ENCODE results near the gene NUMB.

NUMB gene

DNA sequence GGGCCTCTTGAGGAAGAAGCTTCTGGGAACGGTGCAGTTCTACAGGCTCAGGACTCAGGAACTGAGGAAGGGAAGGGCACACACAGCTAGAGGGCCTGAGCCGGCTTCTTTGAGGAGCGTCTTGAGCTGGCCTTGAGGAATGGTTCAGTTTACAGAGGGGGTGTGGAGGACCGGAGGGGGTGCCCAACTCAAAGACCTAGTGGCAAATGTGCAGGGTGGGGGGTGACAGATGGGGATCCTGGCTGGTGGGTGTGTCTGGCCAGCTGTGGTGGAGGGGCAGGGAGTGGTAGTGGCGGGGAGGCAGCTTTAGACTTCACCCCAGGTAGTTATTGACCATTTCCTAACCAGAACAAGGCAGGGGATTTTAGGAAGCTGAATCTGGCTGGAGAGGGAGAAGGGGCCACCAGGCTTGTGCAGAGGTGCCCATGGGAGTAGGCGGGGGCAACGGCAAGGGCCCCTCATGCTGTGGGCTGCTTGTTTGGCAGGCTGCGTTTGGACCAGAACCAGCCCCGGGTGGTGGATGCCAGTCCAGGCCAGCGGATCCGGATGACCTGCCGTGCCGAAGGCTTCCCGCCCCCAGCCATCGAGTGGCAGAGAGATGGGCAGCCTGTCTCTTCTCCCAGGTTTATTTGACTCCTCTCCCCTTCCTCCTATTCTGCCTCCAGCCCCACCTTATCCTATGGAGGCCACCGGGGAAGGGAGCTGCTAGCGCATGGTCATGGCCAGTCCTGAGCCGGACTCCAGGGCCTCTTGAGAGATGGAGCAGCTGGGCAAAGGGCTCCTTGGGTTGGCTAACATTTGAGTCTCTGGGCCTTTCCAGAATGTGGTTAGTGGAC is 193.2 kb downstream of the NUMB start:
- H3K27me3 Mint-ChIP-seq (ENCODE audit: low read depth) = peaks cover 12% of the 10 kb centered on the region
- no peak overlapping the region for H3K27ac Mint-ChIP-seq
- H3K4me1 Mint-ChIP-seq (ENCODE audit: low read depth) = no peaks in the 10 kb centered on the region
- no peak overlapping the region for H3K4me3 Mint-ChIP-seq
- H3K36me3 Mint-ChIP-seq (ENCODE audit: low read depth) = no peaks in the 10 kb centered on the region
- H3K9me3 Mint-ChIP-seq = no peaks in the 10 kb centered on the region

DNA sequence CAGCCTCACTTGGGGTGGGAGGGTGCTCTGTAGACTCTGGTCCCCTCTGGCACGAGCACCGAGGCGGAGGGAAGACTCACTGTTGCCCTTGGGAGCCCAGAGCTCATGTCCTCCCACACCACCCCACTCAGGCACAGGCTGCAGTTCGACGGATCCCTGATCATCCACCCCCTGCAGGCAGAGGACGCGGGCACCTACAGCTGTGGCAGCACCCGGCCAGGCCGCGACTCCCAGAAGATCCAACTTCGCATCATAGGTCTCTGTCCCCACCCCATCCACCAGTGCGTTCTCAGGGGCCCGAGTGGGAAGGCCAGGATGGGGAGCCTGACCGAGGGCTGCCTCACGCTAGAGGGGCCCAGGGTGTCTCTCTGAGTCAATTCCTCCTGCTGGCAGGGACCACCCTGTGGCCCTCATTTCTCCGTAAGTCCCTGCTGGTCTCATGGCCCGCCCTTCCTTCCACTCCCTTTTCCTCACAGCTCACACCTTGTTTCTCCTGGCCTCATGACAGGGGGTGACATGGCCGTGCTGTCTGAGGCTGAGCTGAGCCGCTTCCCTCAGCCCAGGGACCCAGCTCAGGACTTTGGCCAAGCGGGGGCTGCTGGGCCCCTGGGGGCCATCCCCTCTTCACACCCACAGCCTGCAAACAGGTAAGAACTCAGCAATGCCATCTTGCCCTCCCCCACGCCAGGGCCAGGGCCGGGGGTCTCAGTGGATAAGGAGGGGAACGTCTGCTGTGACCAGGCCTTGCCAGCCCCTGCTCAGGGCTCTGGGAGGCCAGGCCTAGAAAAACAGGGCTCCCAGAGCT is 194.1 kb downstream of the NUMB start:
- Mint-ChIP-seq H3K27me3 (ENCODE audit: low read depth) (peaks cover 5% of the 10 kb centered on the region), H3K9me3 (no peaks in the 10 kb centered on the region), H3K36me3 (ENCODE audit: low read depth) (no peaks in the 10 kb centered on the region), H3K4me1 (ENCODE audit: low read depth) (no peaks in the 10 kb centered on the region), H3K27ac (no peak overlapping the region), H3K4me3 (no peak overlapping the region)

DNA sequence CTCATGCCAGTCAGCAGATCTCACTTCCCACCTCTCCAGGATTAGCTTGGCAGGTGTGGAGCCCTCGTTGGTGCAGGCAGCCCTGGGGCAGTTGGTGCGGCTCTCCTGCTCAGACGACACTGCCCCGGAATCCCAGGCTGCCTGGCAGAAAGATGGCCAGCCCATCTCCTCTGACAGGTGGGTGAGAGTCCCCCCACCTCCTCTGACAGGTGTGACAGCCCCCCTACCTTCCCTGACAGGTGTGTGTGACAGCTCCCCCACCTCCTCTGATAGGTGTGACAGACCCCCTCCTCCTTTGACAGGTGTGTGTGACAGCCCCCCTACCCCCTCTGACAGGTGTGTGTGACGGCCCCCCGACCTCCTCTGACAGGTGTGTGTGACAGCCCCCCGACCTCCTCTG is 194.7 kb downstream of the NUMB start:
- Mint-ChIP-seq H3K4me3 (no peak overlapping the region), H3K36me3 (ENCODE audit: low read depth) (no peaks in the 10 kb centered on the region), H3K4me1 (ENCODE audit: low read depth) (no peaks in the 10 kb centered on the region), H3K9me3 (no peaks in the 10 kb centered on the region), H3K27me3 (ENCODE audit: low read depth) (no peaks in the 10 kb centered on the region), H3K27ac (no peak overlapping the region)

DNA sequence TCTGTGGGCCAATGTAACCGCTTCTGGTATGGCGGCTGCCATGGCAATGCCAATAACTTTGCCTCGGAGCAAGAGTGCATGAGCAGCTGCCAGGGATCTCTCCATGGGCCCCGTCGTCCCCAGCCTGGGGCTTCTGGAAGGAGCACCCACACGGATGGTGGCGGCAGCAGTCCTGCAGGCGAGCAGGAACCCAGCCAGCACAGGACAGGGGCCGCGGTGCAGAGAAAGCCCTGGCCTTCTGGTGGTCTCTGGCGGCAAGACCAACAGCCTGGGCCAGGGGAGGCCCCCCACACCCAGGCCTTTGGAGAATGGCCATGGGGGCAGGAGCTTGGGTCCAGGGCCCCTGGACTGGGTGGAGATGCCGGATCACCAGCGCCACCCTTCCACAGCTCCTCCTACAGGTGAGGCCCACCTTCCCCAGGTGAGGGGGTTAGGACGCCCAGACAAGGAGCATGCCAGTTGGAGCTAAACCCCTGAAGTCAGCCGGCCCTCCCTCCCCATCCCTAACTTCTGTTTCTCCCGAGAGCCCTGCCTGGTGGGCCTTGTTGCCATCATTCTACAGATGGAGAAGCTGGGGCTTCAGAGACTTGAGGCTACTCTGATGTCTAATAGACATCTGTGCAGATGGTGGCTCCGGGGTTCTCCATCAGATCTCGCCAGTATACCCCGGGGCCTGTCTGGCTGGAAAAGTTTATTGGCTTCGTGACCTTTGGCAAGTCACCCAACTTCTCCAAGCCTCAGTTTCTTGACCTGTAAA is 195.7 kb downstream of the NUMB start:
- no peaks in the 10 kb centered on the region for H3K9me3 Mint-ChIP-seq
- no peak overlapping the region for H3K27ac Mint-ChIP-seq
- peaks cover 3% of the 10 kb centered on the region for H3K27me3 Mint-ChIP-seq (ENCODE audit: low read depth)
- no peak overlapping the region for H3K4me3 Mint-ChIP-seq
- H3K4me1 Mint-ChIP-seq (ENCODE audit: low read depth) = no peaks in the 10 kb centered on the region
- H3K36me3 Mint-ChIP-seq (ENCODE audit: low read depth) = no peaks in the 10 kb centered on the region

DNA sequence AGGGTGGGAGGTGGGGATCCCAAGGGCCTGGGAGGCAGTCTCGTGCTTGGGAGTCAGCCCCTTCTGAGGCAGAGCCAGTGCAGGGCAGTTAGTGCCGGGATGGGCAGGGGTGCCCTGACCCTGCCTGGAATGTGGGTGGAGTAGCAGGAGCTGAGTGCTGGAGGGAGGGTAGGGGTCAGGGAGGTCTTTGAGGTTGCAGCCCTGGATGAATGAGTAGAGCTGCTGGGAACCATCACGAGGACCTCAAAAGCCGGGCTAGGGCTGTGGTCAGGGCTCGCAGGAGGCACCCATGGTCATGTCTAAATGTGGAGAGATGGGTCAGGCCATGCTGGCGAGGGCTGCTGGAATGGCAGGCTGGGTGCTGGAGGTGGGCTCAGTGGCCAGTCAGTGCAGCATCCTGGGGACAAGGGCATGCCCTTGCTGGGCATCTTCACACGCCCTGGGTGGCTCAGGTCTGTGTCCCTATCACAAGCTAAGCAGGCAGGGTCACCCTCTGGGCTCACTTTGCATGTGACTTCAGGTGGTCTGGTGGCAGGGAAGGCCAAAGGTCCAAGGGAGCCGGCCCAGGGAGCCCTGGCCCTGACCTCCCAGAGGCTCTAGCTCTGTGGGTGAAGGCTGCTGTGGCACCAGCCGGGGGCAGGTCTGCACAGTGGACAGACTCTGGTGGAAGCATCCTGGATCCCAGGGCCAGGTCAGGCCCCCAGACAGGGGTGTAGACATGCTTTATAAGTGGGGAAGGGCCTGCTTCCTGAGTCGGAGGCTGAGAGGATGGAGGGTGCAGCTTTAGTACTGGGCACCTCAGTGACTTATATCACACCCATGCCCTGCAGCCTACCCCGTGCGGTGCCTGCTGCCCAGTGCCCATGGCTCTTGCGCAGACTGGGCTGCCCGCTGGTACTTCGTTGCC is 196.6 kb downstream of the NUMB start:
- Mint-ChIP-seq H3K27me3 (ENCODE audit: low read depth) (peaks cover 3% of the 10 kb centered on the region), H3K36me3 (ENCODE audit: low read depth) (no peaks in the 10 kb centered on the region), H3K4me1 (ENCODE audit: low read depth) (no peaks in the 10 kb centered on the region), H3K4me3 (no peak overlapping the region), H3K9me3 (no peaks in the 10 kb centered on the region), H3K27ac (no peak overlapping the region)

DNA sequence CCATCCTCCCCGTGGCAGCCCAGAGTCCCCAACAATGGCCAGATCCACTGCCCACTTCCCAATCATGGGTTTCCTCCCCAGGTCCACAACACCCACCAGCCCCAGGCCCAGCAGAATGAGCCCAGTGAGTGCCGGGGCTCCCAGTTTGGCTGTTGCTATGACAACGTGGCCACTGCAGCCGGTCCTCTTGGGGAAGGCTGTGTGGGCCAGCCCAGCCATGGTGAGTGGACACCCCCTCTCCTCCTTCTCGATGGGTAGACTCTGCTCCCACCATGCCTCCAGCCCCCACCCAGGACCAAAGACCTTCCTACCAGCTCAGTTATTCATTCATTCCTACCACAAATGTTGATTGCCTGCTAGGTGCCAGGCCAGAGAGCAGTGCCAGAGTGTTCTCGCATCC is 197.3 kb downstream of the NUMB start:
- H3K27me3 Mint-ChIP-seq (ENCODE audit: low read depth) = peaks cover 3% of the 10 kb centered on the region
- H3K9me3 Mint-ChIP-seq = no peaks in the 10 kb centered on the region
- H3K36me3 Mint-ChIP-seq (ENCODE audit: low read depth) = no peaks in the 10 kb centered on the region
- no peaks in the 10 kb centered on the region for H3K4me1 Mint-ChIP-seq (ENCODE audit: low read depth)
- H3K4me3 Mint-ChIP-seq = no peak overlapping the region
- H3K27ac Mint-ChIP-seq = no peak overlapping the region

DNA sequence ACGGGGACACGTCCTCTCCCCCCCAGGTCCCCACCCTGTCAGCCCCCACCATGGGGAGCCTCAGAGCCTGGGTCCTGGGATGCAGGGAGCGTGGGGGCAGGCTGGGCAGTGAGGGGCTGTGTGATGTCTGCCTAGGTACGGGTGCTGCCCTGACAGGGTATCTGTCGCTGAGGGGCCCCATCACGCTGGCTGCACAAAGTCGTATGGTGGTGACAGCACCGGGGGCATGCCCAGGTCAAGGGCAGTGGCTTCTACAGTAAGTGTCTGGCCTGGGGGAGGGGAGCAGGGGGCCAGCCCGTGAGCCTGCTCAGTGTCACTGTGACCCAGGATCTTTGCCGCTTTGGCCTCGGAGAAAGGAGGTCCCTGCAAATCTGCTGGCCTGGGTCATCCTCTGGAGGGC is 197.8 kb downstream of the NUMB start:
- Mint-ChIP-seq H3K9me3 (no peaks in the 10 kb centered on the region), H3K27ac (no peak overlapping the region), H3K27me3 (ENCODE audit: low read depth) (peaks cover 3% of the 10 kb centered on the region), H3K36me3 (ENCODE audit: low read depth) (no peaks in the 10 kb centered on the region), H3K4me1 (ENCODE audit: low read depth) (no peaks in the 10 kb centered on the region), H3K4me3 (no peak overlapping the region)

DNA sequence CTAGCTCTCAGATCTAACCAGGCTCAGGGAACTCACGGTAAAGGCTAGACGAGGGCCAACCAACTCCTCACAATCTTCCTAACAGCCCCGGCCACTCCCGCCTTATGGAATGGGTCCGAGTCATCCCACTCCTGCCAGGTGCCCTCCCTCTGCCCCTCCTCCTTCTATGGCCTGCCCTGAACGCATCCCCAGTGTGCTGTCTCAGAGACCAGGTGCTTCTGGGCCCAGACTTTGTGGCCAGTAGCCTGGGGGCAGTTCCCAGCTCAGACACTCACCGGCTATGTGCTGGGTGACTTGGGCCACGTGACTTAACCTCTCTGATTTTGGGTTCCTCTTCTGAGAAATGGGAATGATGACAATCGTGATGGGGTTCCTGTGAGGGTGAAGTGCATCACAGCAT is 198.5 kb downstream of the NUMB start:
- Mint-ChIP-seq H3K9me3 (no peaks in the 10 kb centered on the region), H3K4me3 (no peak overlapping the region), H3K36me3 (ENCODE audit: low read depth) (no peaks in the 10 kb centered on the region), H3K4me1 (ENCODE audit: low read depth) (no peaks in the 10 kb centered on the region), H3K27me3 (ENCODE audit: low read depth) (peaks cover 3% of the 10 kb centered on the region), H3K27ac (no peak overlapping the region)

DNA sequence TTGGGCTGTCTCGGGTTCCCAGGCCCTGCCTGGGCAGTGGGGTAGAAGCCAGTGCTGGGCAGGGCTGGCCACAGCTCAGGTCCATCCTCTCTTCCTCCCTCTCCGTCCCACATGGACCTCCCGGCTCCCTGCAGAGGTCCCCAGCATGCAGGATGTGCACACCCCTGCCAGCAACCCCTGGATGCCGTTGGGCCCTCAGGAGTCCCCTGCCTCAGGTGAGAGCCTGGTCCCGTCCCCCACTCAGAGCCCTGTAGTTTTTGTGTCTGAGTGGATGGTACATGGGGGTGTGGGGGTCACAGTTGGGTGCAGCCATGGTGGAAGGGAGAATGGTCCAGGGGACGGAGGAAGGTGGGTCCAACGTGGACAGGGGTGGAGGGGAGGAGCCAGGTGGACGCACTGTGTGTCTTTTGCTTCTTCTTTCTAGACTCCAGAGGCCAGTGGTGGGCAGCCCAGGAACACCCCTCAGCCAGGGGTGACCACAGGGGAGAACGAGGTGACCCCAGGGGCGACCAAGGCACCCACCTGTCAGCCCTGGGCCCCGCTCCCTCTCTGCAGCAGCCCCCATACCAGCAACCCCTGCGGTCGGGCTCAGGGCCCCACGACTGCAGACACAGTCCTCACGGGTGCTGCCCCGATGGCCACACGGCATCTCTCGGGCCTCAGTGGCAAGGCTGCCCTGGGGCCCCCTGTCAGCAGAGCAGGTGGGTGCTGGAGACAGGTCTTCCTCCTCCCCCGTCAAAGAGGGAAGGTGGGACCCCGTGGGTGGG is 199.3 kb downstream of the NUMB start:
- Mint-ChIP-seq H3K9me3 (no peaks in the 10 kb centered on the region), H3K4me1 (ENCODE audit: low read depth) (no peaks in the 10 kb centered on the region), H3K36me3 (ENCODE audit: low read depth) (no peaks in the 10 kb centered on the region), H3K27me3 (ENCODE audit: low read depth) (peaks cover 3% of the 10 kb centered on the region), H3K4me3 (no peak overlapping the region), H3K27ac (no peak overlapping the region)

DNA sequence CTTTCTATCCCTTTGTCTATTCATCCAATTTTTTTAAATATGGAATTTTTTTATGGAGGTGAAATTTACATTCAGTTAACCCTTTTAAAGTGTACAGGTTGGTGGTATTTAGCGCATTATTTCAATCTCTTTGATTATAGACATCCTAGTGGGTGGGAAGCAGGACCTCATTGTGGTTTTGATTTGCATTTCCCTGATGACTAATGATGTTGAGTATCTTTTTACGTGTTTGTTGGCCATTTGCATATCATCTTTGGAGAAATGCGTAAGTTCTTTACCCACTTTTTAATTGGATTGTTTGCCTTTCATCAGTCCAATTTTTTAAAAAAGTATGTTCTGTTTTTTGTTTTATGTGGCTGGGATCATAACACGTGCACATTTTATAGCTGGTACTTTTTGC is 200.3 kb downstream of the NUMB start:
- Mint-ChIP-seq H3K27me3 (ENCODE audit: low read depth) (peaks cover 3% of the 10 kb centered on the region), H3K27ac (no peak overlapping the region), H3K9me3 (no peaks in the 10 kb centered on the region), H3K4me1 (ENCODE audit: low read depth) (no peaks in the 10 kb centered on the region), H3K4me3 (no peak overlapping the region), H3K36me3 (ENCODE audit: low read depth) (no peaks in the 10 kb centered on the region)

DNA sequence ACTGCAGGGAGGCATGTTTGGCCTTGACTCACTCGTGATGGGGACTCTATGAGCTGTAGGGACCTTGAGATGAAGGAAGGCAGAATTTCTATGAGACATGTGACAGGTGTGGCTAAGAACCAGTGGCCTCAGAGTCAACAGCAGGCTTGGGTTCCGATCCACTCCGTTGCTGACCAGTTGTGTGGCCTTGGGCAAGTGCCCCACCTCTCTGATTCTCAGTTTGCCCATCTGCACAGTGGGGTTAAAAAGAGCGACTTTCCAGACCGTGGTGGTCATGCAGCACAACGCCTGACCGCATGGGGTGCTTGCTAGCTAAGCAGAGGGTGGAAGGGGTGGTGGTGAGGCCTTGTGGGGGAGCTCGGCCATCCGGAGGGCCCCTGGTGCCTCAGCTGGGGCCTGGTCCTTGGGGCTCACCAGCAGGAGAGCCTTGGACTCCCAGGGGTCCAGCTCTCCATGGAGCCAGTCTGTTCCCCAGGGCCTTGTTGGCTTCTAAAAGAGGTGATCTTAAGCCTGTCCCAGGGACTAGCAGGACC is 202.6 kb downstream of the NUMB start:
- H3K4me1 Mint-ChIP-seq (ENCODE audit: low read depth) = no peaks in the 10 kb centered on the region
- H3K36me3 Mint-ChIP-seq (ENCODE audit: low read depth) = no peaks in the 10 kb centered on the region
- H3K27ac Mint-ChIP-seq = no peak overlapping the region
- H3K9me3 Mint-ChIP-seq = no peaks in the 10 kb centered on the region
- H3K4me3 Mint-ChIP-seq = no peak overlapping the region
- H3K27me3 Mint-ChIP-seq (ENCODE audit: low read depth) = peaks cover 3% of the 10 kb centered on the region

DNA sequence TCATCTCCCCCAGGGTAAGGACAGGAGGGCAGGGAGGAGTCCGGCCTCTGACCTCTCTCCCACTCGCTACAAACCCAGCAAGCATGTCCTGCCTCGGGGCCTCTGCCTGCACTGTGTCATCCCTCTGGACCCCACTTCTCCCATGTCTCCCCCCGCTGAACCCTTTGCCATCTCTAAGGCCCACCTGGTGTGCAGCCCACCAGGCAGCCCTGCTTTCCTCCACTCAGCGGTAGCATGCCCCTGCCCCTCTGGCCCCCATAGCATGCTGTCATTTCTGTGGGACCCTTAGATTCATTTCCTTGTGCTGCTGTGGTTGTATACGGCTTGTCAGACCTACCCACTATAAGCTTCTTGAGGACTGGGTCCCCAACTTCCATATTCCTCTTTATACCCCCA is 203.3 kb downstream of the NUMB start:
- H3K36me3 Mint-ChIP-seq (ENCODE audit: low read depth) = no peaks in the 10 kb centered on the region
- no peak overlapping the region for H3K27ac Mint-ChIP-seq
- no peak overlapping the region for H3K4me3 Mint-ChIP-seq
- H3K27me3 Mint-ChIP-seq (ENCODE audit: low read depth) = peaks cover 3% of the 10 kb centered on the region
- H3K9me3 Mint-ChIP-seq = no peaks in the 10 kb centered on the region
- H3K4me1 Mint-ChIP-seq (ENCODE audit: low read depth) = no peaks in the 10 kb centered on the region

DNA sequence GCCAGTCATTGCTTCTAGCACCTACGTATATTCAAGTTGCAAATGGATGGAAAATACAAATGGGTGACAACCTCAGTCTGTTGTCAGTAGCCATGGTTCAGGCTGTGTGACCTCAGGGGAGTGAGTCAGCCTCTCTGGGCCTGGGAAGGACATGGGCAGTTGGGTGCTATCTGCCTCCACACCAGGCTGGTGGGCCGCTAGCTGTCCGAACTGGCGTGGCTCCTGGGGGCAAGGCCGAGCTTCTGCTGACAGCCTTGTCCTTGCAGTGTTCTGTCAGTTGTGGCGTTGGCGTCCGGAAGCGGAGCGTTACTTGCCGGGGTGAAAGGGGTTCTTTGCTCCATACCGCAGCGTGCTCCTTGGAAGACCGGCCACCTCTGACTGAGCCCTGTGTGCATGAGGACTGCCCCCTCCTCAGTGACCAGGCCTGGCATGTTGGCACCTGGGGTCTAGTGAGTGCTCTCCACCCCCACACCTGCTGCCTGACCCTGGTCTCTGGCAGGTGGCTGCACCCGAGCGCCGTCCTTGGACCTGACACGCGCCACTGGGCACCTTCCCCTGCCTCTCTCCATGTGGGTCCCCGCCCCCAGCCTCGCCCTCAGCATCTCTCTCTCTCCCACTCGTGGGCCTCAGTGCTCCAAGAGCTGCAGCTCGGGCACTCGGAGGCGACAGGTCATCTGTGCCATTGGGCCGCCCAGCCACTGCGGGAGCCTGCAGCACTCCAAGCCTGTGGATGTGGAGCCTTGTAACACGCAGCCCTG is 203.9 kb downstream of the NUMB start:
- no peaks in the 10 kb centered on the region for H3K36me3 Mint-ChIP-seq (ENCODE audit: low read depth)
- no peaks in the 10 kb centered on the region for H3K9me3 Mint-ChIP-seq
- H3K4me1 Mint-ChIP-seq (ENCODE audit: low read depth) = no peaks in the 10 kb centered on the region
- no peak overlapping the region for H3K4me3 Mint-ChIP-seq
- peaks cover 3% of the 10 kb centered on the region for H3K27me3 Mint-ChIP-seq (ENCODE audit: low read depth)
- no peak overlapping the region for H3K27ac Mint-ChIP-seq

All from T-helper 1 cell treated with Interleukin-12 subunit alpha and Interleukin-12 subunit beta and Interleukin-4 antibody, amounts not matched to agents 30 μg/mL and 1 μg/mL, for 36 hours (primary cell).